IPS DF 19.7 (cell line): Measurements from ENCODE around the gene PSD.

ENCODE experiments used
- DNase-seq: peaks from one replicate; pipeline ENCODE4 v3.0.0-alpha.2; 2013; ENCODE audit warnings: low read depth, low spot score

Gene PSD

GRCh38 chr10:102405108-102405571, 13.4 kb downstream of the PSD start:
- no peak for DNase-seq

- no peak for DNase-seq
Observed at GRCh38 chr10:102404361-102405107, 14.1 kb downstream of the PSD start.

GRCh38 chr10:102403115-102403514, 15.5 kb downstream of the PSD start:
- no peak for DNase-seq

- no peak for DNase-seq
Observed at GRCh38 chr10:102402512-102402896, 16.1 kb downstream of the PSD start.

GRCh38 chr10:102401735-102402511, 16.7 kb downstream of the PSD start:
- DNase-seq: no peak

- no peak for DNase-seq
Observed at GRCh38 chr10:102401342-102401654, 17.3 kb downstream of the PSD start.

GRCh38 chr10:102400598-102401341, 17.8 kb downstream of the PSD start:
- no peak for DNase-seq

GRCh38 chr10:102400076-102400475, 18.5 kb downstream of the PSD start:
- no peak for DNase-seq

- no peak for DNase-seq
Observed at GRCh38 chr10:102399217-102400021, 19.2 kb downstream of the PSD start.

GRCh38 chr10:102398172-102399020, 20.2 kb downstream of the PSD start:
- no peak for DNase-seq

GRCh38 chr10:102397222-102398171, 21.1 kb downstream of the PSD start:
- no peak for DNase-seq

- DNase-seq: no peak
Observed at GRCh38 chr10:102396730-102397151, 21.8 kb downstream of the PSD start.

GRCh38 chr10:102396317-102396650, 22.3 kb downstream of the PSD start:
- no peak for DNase-seq

- no peak for DNase-seq
Observed at GRCh38 chr10:102395400-102396316, 22.9 kb downstream of the PSD start, which contains the start of gene NFKB2. Gene NFKB2, plus strand, starts transcription at chr10:102395705. Its CDS starts 255 bp downstream, at chr10:102395960.

- DNase-seq: no peak
Observed at GRCh38 chr10:102394801-102395399, 23.7 kb downstream of the PSD start.

- no peak for DNase-seq
Observed at GRCh38 chr10:102394079-102394800, 24.3 kb downstream of the PSD start.

- no peak for DNase-seq
Observed at GRCh38 chr10:102393411-102394078, 25.0 kb downstream of the PSD start.
